ENCODE measurements around the gene CDH13. TPM values are rescaled to one million over a fixed set of nuclear protein-coding genes. Genes with fewer than 3 reads are reported as not detected.

The CDH13 gene
- total and polyA plus RNA-seq, 2 experiments from 2014 or later = 1.6 to 4.4 TPM

- no peak for TF ChIP-seq ZNF462 (CRISPR knock-in tag; IDR thresholded peaks at IDR 0.05)
- TF ChIP-seq JUNB (IDR thresholded peaks at IDR 0.05; ENCODE audit: unreplicated experiment) = no peak
- TF ChIP-seq CREB1 (CRISPR knock-in tag; IDR thresholded peaks at IDR 0.05; ENCODE audit: low read depth) = no peak
- TF ChIP-seq EZH2phosphoT487 (IDR thresholded peaks at IDR 0.05; ENCODE audit: unreplicated experiment) = no peak
- TF ChIP-seq STAT1 (IDR thresholded peaks at IDR 0.05; ENCODE audit: unreplicated experiment) = no peak
- no peak for TF ChIP-seq POLR2AphosphoS5 (IDR thresholded peaks at IDR 0.05; ENCODE audit: low read depth)
These were observed 777.5 kb downstream of the CDH13 start (continued) for GRCh38 chr16:83404261-83404660.

DNA sequence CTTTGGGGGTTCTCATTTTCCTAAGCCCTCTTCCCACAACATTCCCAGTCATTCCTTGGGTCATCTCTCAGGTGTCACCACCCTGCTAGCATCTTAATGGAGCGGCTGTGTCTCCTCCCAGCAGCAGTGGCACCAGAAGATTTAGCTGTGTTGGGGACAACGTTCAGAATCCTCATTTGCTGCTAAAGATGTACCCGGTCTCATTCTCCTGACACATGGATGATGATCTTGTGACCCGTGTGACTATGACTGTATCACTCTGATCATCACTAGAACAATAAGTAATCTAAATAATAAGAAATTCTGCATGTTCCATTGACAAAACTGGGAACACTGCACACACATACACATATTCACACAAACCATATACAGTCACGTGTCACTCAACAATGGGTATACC lies 781.2 kb downstream of the CDH13 start:
- Mint-ChIP-seq H3K9me3 (no peaks in the 10 kb centered on the region), H3K36me3 (ENCODE audit: low read depth) (no peaks in the 10 kb centered on the region), H3K27me3 (ENCODE audit: insufficient read depth, low read depth, poor library complexity) (peaks cover 2% of the 10 kb centered on the region), H3K4me3 (no peak overlapping the region), H3K27ac (no peak overlapping the region), H3K4me1 (no peaks in the 10 kb centered on the region)
- H3K4me2 ChIP-seq = no peak overlapping the region
- no peaks in the 10 kb centered on the region for H3K27me3 ChIP-seq (ENCODE audit: insufficient read depth)
- H4K20me1 ChIP-seq (replicated peaks; ENCODE audit: insufficient read depth) = no peaks in the 10 kb centered on the region
- H2AFZ ChIP-seq = no peak overlapping the region
- H3K36me3 ChIP-seq (ENCODE audit: insufficient read depth) = no peaks in the 10 kb centered on the region
- H3K4me3 ChIP-seq = no peak overlapping the region
- H3K4me1 ChIP-seq (ENCODE audit: insufficient read depth) = 0 out of 2 replicates have a peak, but pooled peaks cover 2% of the 10 kb centered on the region
- no peaks in the 10 kb centered on the region for H3F3A ChIP-seq (replicated peaks; ENCODE audit: low read depth)
- ATAC-seq (no peak), DNase-seq (ENCODE audit: low spot score) (no peak)
- H3K27ac ChIP-seq (ENCODE audit: low read depth) = no peak overlapping the region
- no peaks in the 10 kb centered on the region for H3K79me2 ChIP-seq (replicated peaks; ENCODE audit: insufficient read depth)
- no peaks in the 10 kb centered on the region for H3K9me2 ChIP-seq (ENCODE audit: insufficient read depth)
- TF ChIP-seq JUNB (IDR thresholded peaks at IDR 0.05; ENCODE audit: unreplicated experiment) (no peak), EZH2phosphoT487 (IDR thresholded peaks at IDR 0.05; ENCODE audit: unreplicated experiment) (no peak), NANOG (IDR thresholded peaks at IDR 0.05; ENCODE audit: borderline replicate concordance) (no peak), ZNF114 (CRISPR knock-in tag; IDR thresholded peaks at IDR 0.05) (no peak), CREB1 (CRISPR knock-in tag; IDR thresholded peaks at IDR 0.05; ENCODE audit: low read depth) (no peak)
- TF ChIP-seq, protein P1, sequence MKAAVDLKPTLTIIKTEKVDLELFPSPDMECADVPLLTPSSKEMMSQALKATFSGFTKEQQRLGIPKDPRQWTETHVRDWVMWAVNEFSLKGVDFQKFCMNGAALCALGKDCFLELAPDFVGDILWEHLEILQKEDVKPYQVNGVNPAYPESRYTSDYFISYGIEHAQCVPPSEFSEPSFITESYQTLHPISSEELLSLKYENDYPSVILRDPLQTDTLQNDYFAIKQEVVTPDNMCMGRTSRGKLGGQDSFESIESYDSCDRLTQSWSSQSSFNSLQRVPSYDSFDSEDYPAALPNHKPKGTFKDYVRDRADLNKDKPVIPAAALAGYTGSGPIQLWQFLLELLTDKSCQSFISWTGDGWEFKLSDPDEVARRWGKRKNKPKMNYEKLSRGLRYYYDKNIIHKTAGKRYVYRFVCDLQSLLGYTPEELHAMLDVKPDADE (IDR thresholded peaks at IDR 0.05) = no peak
- TF ChIP-seq, protein P2, sequence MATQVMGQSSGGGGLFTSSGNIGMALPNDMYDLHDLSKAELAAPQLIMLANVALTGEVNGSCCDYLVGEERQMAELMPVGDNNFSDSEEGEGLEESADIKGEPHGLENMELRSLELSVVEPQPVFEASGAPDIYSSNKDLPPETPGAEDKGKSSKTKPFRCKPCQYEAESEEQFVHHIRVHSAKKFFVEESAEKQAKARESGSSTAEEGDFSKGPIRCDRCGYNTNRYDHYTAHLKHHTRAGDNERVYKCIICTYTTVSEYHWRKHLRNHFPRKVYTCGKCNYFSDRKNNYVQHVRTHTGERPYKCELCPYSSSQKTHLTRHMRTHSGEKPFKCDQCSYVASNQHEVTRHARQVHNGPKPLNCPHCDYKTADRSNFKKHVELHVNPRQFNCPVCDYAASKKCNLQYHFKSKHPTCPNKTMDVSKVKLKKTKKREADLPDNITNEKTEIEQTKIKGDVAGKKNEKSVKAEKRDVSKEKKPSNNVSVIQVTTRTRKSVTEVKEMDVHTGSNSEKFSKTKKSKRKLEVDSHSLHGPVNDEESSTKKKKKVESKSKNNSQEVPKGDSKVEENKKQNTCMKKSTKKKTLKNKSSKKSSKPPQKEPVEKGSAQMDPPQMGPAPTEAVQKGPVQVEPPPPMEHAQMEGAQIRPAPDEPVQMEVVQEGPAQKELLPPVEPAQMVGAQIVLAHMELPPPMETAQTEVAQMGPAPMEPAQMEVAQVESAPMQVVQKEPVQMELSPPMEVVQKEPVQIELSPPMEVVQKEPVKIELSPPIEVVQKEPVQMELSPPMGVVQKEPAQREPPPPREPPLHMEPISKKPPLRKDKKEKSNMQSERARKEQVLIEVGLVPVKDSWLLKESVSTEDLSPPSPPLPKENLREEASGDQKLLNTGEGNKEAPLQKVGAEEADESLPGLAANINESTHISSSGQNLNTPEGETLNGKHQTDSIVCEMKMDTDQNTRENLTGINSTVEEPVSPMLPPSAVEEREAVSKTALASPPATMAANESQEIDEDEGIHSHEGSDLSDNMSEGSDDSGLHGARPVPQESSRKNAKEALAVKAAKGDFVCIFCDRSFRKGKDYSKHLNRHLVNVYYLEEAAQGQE (IDR thresholded peaks at IDR 0.05; ENCODE audit: unreplicated experiment) = no peak

Data from GM23338 (cell line).